M059J (cell line): ENCODE results near the gene PHACTR4. TPM values are rescaled to one million over a fixed set of nuclear protein-coding genes. Genes with fewer than 3 reads are reported as not detected.
A peak's percentile ranks its signal among the peaks of the same experiment; 100 is the strongest.
"Not testable (repeated sequence)": the region's sequence is repeated elsewhere in the genome, so short reads cannot be mapped to it uniquely, and the experiment has no call there.

Experiments
- DNase-seq: peaks from one replicate; pipeline ENCODE4 v3.0.0-alpha.2; 2012; ENCODE audit warnings: low read depth
- total RNA-seq: library from RNA; depleted of rRNA; stranded (reverse); fragments of >200 nt; shearing (Covaris generic); gene quantifications from 2 replicates; pipeline ENCODE4 v1.2.3, GENCODE V29; 2014; rRNA removed

PHACTR4 gene
- total RNA-seq, 1 experiment from 2014 or later = 31.1 TPM

- no peak for DNase-seq
These were observed 152.1 kb downstream of the PHACTR4 start for GRCh38 chr1:28521502-28522164.

- DNase-seq = not testable (repeated sequence)
These were observed 153.0 kb downstream of the PHACTR4 start for GRCh38 chr1:28522537-28522936.

- not testable (repeated sequence) for DNase-seq
These were observed 155.6 kb downstream of the PHACTR4 start for GRCh38 chr1:28525002-28525642.

DNA sequence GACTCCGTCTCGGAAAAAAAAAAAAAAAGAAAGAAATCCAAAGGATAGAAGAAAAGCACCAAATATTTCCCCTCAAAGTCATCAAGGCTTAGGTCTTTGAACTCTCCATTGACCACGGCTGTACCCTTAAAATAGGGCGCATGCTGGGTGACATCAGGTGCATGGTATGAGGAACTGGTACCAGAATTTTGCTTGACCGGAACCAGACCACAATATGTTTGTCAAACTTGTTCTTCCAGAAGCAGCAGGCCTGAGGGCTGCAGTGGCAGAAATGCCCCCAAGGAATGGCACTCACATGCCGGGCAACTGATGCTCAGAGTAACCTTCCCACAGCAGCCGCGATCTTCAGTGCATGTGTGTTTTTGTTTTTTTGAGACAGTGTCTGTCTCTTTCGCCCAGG, 157.3 kb downstream of the PHACTR4 start:
- peak; percentile 90 for DNase-seq

GRCh38 chr1:28530456-28530855, 160.9 kb downstream of the PHACTR4 start:
- DNase-seq = no peak

GRCh38 chr1:28534671-28535070, 165.1 kb downstream of the PHACTR4 start:
- DNase-seq = no peak

DNA sequence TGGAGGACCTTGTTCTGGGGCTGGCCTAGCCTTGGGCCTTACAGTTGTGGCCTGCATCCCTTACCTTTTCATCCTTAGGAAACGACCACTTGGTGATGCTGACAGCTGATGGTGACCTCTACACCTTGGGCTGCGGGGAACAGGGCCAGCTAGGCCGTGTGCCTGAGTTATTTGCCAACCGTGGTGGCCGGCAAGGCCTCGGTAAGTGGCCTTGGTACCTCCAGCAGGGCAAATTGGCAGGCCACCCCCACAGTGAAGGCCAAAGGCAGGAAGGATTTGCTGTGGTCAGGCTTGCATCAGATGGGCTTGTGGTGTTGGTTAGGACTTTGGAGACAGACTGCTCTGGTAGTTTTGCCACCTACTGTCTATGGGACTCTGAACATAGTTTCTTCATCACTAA, 165.6 kb downstream of the PHACTR4 start:
- no peak for DNase-seq

DNA sequence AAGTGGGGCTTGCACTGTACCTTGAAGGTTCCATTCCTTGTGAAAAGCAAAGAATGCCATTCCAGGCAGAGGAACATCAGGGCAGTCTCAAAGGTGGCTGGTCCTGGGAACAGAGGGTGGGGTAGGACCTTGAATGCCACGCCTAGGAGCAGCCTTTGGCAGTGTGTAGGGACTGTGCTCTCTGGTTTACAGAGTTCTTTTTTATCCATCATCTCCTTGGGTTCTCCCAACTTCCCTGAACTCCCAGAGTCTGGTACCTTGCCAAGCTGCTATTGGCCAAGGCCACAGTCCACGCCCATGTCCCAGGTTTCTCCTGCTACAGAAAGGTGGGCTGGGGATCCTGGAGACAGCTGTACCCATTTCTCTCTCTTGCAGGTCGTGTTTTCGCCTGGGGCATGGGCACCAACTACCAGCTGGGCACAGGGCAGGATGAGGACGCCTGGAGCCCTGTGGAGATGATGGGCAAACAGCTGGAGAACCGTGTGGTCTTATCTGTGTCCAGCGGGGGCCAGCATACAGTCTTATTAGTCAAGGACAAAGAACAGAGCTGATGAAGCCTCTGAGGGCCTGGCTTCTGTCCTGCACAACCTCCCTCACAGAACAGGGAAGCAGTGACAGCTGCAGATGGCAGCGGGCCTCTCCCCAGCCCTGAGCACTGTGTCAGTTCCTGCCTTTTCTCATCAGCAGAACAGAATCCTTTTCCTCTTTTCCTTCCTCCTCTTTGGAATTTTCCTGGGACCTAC, 168.1 kb downstream of the PHACTR4 start:
- no peak for DNase-seq

- DNase-seq = no peak
These were observed 168.7 kb downstream of the PHACTR4 start for GRCh38 chr1:28538286-28538685.

- DNase-seq = peak; percentile 26
These were observed 171.1 kb downstream of the PHACTR4 start for GRCh38 chr1:28540651-28541050.

- DNase-seq = not testable (repeated sequence)
These were observed 172.0 kb downstream of the PHACTR4 start for GRCh38 chr1:28541414-28542015.

GRCh38 chr1:28545246-28545628, 175.7 kb downstream of the PHACTR4 start:
- DNase-seq = no peak

DNA sequence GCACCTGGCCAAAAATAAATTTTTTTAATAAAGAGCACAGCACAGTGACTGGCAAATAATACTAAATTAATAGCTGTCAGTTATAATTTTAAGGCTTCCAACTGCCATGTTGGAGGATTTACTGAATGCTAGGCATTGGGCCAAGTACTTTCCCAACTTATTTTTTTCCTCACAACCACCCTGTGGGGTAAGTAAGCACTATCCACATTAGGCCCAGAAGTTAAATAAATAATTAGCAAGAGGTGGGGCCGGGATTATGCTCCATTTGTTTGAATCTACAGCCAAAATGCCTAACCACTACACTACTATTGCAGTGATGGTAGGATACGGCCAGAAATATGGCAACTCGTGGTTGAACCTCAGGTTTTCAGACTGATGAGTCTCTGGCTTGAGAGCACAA, 178.8 kb downstream of the PHACTR4 start:
- DNase-seq = peak; percentile 18

Other genes with a start within 250 kb of the PHACTR4 start
- 0.07 and 0.47 TPM in 2 replicates for gene PTAFR, start 193.1 kb upstream of the PHACTR4 start, total RNA-seq
- gene DNAJC8, start 136.7 kb upstream of the PHACTR4 start, total RNA-seq = 140 and 151 TPM in 2 replicates
- 323 and 496 TPM in 2 replicates for gene ATP5IF1, start 133.6 kb upstream of the PHACTR4 start, total RNA-seq
- gene SESN2, start 110.2 kb upstream of the PHACTR4 start, total RNA-seq = 5.3 and 7.9 TPM in 2 replicates
- 13.2 and 15.5 TPM in 2 replicates for gene MED18, start 40.7 kb upstream of the PHACTR4 start, total RNA-seq
- 36.8 and 49.1 TPM in 2 replicates for gene RCC1, start 136.3 kb downstream of the PHACTR4 start, total RNA-seq
- 24.0 and 32.6 TPM in 2 replicates for gene TRNAU1AP, start 183.3 kb downstream of the PHACTR4 start, total RNA-seq
- 2.0 and 3.2 TPM in 2 replicates for gene RAB42, start 222.5 kb downstream of the PHACTR4 start, total RNA-seq